GM19468 (cell line): ENCODE measurements around the gene ZBTB22.

Experiments
- ATAC-seq: cut with Tn5 transposase; IDR thresholded peaks from one replicate; pipeline ENCODE4 v1.9.1; 2021; ENCODE audit warnings: mild to moderate bottlenecking, moderate library complexity, moderate number of reproducible peaks; ENCODE audit not compliant: unreplicated experiment; ENCODE audit errors: extremely low read depth

Gene ZBTB22

GRCh38 chr6:33304216-33304615 lies 13.3 kb downstream of the ZBTB22 start:
- ATAC-seq = no peak

DNA sequence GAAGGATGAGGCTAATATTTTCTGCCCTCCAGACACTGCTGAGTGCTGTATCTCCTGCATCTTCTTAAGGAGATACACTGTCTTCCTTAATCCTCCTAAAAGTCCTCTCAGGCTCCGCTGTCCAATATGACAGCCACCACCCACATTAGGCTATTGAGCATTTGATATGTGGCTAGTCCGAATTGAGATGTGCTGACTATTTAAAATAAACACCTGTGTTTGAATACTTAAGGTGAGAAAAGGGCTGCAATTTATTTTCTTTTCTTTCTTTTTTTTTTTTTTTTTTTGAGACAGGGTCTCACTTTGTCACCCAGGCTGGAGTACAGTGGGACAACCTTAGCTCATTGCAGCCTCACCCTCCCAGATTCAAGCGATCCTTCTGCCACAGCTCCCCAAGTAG lies 15.7 kb downstream of the ZBTB22 start:
- no peak for ATAC-seq

GRCh38 chr6:33299237-33299944 lies 18.2 kb downstream of the ZBTB22 start:
- no peak for ATAC-seq

DNA sequence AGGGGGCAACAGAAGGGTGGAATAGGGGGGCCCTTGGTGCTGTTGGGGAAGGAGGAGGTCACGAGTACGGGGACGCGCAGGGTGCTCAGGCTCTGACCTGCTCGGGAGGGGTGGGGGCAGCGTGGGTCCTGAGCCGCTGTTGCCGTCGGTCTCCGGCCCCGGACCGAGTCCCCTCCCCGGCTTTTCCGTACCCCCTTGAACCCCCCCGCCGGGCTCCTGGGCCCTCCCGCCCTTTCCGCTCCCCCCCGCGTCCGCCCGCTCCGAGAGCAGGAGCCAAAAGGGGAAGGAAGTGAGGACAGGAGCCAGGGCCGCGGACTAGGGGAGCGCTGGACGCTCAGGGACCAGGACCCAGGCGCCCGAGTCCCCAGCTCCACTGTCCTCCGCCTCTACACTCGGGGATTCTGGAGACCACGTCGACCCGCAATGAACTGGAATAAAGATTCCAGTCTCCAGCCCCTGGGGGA lies 18.7 kb downstream of the ZBTB22 start, which contains the start of gene RGL2:
RGL2 (minus strand) TSS at position 170 of the 464 bp plus-strand sequence. CDS start 332 bp downstream, outside the sequence.
- ATAC-seq = no peak

DNA sequence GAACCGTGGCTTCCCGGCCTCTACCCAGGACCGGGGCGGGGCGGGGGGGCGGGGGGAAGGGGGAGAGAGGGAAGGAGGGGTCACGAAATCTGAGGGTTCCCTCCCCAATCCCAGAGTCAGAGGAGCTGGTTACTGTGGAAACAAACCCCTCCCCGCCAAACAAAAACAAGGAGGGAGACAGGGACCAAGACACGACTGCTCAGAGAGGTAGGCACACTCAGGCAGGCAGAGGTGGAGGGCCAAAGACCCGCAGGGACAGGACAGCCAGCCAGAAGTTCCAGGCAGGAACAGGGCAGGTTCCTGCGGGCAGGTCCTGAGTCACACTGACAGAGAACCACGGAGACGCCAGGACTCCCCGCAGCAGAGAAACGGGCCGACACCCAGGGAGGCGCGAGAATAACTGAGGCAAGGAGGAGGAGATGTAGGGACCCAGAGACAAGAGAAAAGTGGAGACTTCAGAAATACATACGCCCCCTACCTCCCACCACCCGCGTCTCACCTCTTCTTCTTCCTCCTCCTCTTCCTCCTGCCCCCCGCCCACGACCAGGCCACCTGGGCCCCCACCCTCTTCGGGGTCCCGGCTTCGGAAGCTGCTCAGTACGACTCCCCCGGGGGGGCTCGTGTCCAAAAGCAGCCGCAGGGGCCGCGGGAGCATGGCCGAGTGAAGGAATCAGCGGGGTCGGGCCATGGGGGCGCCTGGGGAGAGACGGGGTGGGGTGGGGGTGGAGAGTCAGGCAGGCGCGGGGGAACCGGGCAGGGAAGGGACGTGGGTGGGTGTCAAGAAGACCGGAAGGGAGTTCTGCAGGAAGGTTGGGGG lies 19.4 kb downstream of the ZBTB22 start:
- ATAC-seq = no peak

DNA sequence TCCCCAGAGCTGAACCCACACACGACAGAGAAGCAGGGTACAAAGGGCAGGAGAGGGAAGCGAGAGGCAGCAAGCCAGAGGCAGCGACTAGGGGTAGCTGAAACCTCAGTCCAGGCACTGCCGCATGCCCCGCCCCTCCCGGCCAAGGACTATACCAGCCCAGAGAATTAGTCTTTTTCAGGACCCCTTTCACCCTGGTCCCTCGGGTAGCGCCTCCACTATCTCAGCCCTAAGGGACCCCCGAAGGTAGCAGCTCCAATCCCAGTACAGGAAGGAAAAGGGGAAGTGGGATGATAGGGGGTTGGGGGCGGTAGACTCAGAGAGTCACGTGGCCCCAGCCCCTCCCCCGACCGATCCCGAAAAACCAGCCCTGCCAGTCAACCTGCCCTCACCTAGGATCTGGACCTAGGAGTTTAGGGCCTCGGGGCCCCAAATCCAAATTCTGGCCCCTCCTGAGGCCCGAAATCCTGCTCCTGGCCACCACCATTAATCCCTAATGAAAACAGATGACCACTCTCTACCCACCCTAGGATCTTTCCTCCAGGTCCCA lies 20.1 kb downstream of the ZBTB22 start:
- no peak for ATAC-seq

GRCh38 chr6:33296797-33297405 lies 20.6 kb downstream of the ZBTB22 start:
- ATAC-seq = no peak

DNA sequence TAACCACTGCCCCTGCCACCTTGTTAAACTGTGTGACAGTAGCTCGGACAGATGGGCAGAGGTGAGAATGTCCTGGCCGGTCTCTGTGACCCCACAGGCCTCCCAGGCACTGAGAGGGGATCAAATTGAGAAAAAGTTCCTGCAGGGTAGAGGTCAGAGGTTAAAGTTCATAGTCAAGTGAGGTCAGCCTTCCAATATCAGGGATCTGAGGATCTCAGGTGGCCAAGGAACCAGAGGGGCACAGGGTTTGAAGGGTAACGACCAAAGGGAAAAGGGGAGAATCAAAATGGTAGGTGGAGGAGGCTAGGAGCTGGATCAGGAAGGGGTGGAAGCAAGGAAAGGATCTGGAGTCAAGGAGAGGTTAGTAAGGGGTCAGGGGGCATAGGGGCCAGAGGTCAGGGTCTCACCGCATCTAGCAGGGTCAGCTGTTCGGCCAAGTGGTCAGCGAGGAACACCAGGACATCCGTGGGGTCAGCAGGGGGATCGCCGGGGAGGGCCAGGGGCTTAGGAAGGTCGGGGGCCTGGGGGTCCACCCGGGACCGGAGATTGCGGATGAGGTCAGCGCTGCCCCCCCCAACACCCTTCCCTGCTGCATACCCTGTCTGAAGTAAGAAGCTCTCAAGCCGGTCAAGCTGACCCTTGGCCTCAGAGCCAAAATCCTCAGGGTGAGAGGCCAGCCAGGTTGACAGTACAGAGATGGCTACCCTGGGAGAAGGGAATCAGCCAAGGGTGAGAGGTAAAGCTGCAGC lies 21.7 kb downstream of the ZBTB22 start:
- no peak for ATAC-seq

DNA sequence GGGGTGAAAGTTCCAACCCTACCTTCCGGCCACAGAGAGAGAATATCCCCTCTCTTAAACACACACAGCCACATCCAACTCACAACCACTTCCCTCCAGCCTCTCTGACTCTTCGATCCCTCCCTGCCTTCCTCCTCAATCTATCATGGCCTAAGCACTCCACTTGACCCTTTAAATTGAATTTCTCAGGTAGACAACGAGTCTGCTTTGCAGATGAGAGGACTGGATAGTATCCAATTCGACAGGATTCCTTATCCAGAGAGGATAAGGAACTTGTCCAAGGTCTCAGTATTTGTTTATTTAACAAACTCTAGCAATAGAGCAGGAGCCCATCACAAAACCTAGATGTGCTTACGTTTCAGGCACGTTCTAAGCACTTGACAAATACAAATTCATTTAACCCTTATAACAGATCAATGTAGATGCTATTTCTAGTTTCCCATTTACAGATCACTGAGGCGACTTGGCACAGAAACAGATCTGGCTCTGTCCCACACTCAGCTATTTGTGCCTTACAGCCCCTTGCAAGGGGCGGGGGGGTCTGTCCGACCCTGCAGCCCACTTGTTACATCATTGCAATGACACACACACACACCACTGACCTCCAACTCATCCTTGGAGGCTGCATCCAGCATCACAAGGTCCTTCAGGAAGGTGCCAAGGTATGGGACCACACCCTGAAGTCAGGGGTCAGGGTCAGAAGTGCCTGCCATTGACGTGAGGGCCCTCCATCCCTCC lies 23.3 kb downstream of the ZBTB22 start:
- no peak for ATAC-seq

DNA sequence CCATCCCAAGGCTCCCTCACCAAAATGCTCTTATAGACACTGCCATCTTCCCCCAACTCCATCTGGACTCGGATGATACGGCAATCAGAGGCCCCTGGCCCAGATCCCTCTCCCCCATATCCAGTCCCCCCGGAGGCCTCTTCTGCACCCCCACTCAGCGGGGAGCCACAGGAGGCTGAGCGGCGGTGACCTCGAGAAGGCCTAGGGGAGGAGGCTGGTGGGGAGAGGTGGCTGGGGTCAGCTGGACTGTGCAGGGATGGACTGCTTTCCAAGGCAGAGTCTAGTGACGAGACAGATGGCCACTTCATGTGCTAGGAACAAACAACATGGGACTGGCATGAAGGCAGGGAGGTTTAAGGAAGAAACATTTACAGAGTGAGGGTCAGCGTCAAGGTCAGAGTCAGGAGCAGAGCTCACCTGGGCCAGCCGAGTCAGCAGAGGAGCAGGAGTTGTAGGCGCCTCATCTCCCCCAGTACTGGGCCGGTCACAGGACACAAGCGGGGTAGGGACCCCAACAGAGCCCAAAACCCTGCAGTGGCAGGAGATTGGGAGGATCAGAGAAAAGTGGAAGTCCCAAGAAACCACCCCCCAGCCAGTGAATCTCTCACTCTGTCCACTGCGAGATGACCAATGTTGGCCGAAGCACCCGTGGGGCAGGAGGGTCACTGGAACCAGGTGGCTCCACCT lies 24.4 kb downstream of the ZBTB22 start:
- ATAC-seq = no peak

DNA sequence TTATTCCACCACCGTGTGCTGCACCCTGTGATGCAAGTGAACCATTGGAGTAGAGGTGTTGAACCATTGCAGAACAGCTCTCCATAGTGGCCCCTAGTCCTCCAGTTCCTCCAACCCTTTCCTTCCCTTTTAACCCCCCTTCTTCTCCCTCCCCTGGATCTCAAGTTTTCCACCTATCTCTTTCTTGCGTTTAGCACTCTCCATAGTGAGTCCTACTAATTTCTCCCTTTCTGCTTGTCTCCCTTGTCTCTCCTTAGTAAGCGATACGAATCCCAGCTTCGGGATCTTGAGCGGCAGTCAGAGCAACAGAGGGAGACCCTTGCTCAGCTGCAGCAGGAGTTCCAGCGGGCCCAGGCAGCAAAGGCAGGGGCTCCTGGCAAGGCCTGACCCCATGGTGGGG lies 27.1 kb downstream of the ZBTB22 start:
- ATAC-seq = no peak

DNA sequence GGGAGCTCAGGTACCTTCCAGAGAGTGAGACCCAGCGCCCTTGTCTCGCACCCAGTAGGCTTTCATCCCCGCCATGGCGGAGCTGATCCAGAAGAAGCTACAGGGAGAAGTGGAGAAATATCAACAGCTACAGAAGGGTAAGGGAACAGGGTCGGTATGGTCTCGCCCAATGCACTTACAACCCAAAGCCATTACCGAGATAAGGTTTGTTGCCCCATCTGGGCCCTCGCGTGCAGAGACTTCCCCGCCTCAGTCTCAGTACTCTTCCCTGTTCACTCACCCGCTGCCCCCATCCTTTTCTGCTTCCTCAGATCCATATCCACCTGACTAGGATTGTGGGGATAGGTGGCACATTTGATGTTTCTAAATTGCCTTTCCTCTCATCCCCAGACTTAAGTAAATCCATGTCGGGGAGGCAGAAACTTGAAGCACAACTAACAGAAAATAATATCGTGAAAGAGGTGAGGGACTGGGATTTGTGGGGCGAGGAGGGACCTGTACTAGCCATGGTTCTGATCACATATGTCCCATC lies 27.7 kb downstream of the ZBTB22 start:
- peak; percentile 15 for ATAC-seq

- peak; percentile 62 for ATAC-seq
Measured at GRCh38 chr6:33288921-33289783, 28.4 kb downstream of the ZBTB22 start, which contains the start of the genes PFDN6 and WDR46. Gene PFDN6 (plus strand): TSS chr6:33289601. CDS start chr6:33289857, 256 bp downstream. Gene WDR46 (minus strand): TSS chr6:33289239. CDS start chr6:33289170, 69 bp downstream.

GRCh38 chr6:33288141-33288920 lies 29.2 kb downstream of the ZBTB22 start:
- no peak for ATAC-seq

- no peak for ATAC-seq
Measured at GRCh38 chr6:33286946-33287914, 30.3 kb downstream of the ZBTB22 start.
